HepG2 (cell line): Measurements from ENCODE around the gene PTPRD.

Experiments used
- CCDC6 ChIP-seq: sonication (generic); formaldehyde crosslinking; IDR thresholded peaks from 2 replicates; pipeline ENCODE4 v1.8.1; 2022; ENCODE audit warnings: mild to moderate bottlenecking, missing genetic modification reagents, moderate library complexity
- CREB1 ChIP-seq, 2 experiments: fragments of 450-650 bp in 1 of 2; IDR thresholded peaks; 2 replicates each; pipeline ENCODE4 v1.6.1; 2016 to 2017; ENCODE audit warnings: control low read depth in 1 of 2, mild to moderate bottlenecking in 1 of 2, missing compliant biosample characterization in 1 of 2, missing genetic modification characterization in 1 of 2
- CTCF ChIP-seq: sonication (generic); formaldehyde crosslinking; IDR thresholded peaks from 2 replicates; pipeline ENCODE4 v1.5.0; 2020; ENCODE audit warnings: mild to moderate bottlenecking, missing genetic modification reagents, moderate library complexity
- KLF11 ChIP-seq: IDR thresholded peaks from 2 replicates; pipeline ENCODE4 v1.6.1; 2016; ENCODE audit warnings: missing compliant biosample characterization
- PATZ1 ChIP-seq: sonication (generic); formaldehyde crosslinking; IDR thresholded peaks from 2 replicates; pipeline ENCODE4 v1.4.0; 2020; ENCODE audit warnings: missing genetic modification reagents
- POLR2A ChIP-seq, 2 experiments: IDR thresholded peaks; 2 replicates each; pipeline ENCODE4 v1.6.1; 2011; ENCODE audit warnings: low read depth in 2 of 2, low read length in 2 of 2, mild to moderate bottlenecking in 1 of 2, moderate library complexity in 1 of 2; ENCODE audit not compliant: insufficient read depth in 1 of 2
- POLR2AphosphoS5 ChIP-seq: IDR thresholded peaks from 2 replicates; pipeline ENCODE4 v1.6.1; 2012; ENCODE audit warnings: low read depth, low read length
- POLR2G ChIP-seq: fragments of 200-400 bp; formaldehyde crosslinking; IDR thresholded peaks from 2 replicates; pipeline ENCODE4 v1.6.1; 2018; ENCODE audit warnings: mild to moderate bottlenecking, low read depth, low read length, moderate library complexity
- SP1 ChIP-seq, 2 experiments: fragments of 450-650 bp in 1 of 2; sonication (generic) in 1 of 2; formaldehyde crosslinking in 1 of 2; IDR thresholded peaks; 2 replicates each; pipeline versions ENCODE4 v1.4.0 to v1.6.1; 2016 to 2020; ENCODE audit warnings: missing genetic modification reagents in 1 of 2
- TP53 ChIP-seq: sonication (generic); formaldehyde crosslinking; conservative IDR thresholded peaks from 2 replicates; pipeline ENCODE4 v1.4.0; 2020; ENCODE audit warnings: missing genetic modification reagents
- TRIM22 ChIP-seq: fragments of 450-650 bp; IDR thresholded peaks from 2 replicates; pipeline ENCODE4 v1.6.1; 2017
- ZNF34 ChIP-seq: sonication (generic); formaldehyde crosslinking; IDR thresholded peaks from 2 replicates; pipeline ENCODE4 v1.4.0; 2020; ENCODE audit warnings: mild to moderate bottlenecking, missing genetic modification reagents, borderline replicate concordance
- ZNF609 ChIP-seq: sonication (generic); formaldehyde crosslinking; IDR thresholded peaks from 2 replicates; pipeline ENCODE4 v1.4.0; 2020; ENCODE audit warnings: mild to moderate bottlenecking, missing genetic modification reagents, borderline replicate concordance

- TF ChIP-seq CTCF = no peak
- TF ChIP-seq POLR2AphosphoS5 = no peak
- no peak for TF ChIP-seq TP53 (CRISPR knock-in tag)
- no peak for TF ChIP-seq TRIM22
- TF ChIP-seq POLR2A (IDR thresholded peaks at IDR 0.05; ENCODE audit: insufficient read depth in 1 of 2, low read depth in 2 of 2, low read length in 2 of 2) = no peak
- TF ChIP-seq POLR2G = no peak
- TF ChIP-seq ZNF34 (CRISPR knock-in tag) = no peak
- no peak for TF ChIP-seq KLF11 (CRISPR knock-in tag)
- no peak for TF ChIP-seq CCDC6 (CRISPR knock-in tag)
- TF ChIP-seq PATZ1 (CRISPR knock-in tag) = no peak
- TF ChIP-seq SP1 (IDR thresholded peaks at IDR 0.05) = no peak
- no peak for TF ChIP-seq SP1 (CRISPR knock-in tag; IDR thresholded peaks at IDR 0.05)
- TF ChIP-seq CREB1 (IDR thresholded peaks at IDR 0.05) = no peak
- no peak for TF ChIP-seq CREB1 (CRISPR knock-in tag; IDR thresholded peaks at IDR 0.05)
- TF ChIP-seq ZNF609 (CRISPR knock-in tag) = no peak
These were observed 2195.5 kb downstream of the PTPRD start for GRCh38 chr9:8417341-8417740.
